ENCODE results near the gene TMEM201. TPM values are rescaled to one million over a fixed set of nuclear protein-coding genes. Genes with fewer than 3 reads are reported as not detected.
"Not testable (repeated sequence)": the region's sequence is repeated elsewhere in the genome, so short reads cannot be mapped to it uniquely, and the experiment has no call there.

Gene TMEM201
- total and polyA plus RNA-seq, 2 donors from 2014 or later: 9.1 to 13.2 TPM

GRCh38 chr1:9558271-9558945, 30.3 kb upstream of the TMEM201 start:
- H3K27me3 ChIP-seq (ENCODE audit: control insufficient read depth, insufficient read depth, low read length): no peaks in the 10 kb centered on the region
- no peak for FAIRE-seq
- no peak overlapping the region for H3K27ac ChIP-seq (ENCODE audit: low read depth in 2 of 2, low read length in 2 of 2)
- peaks cover 0 to 20% (median 4%) of the 10 kb centered on the region in 3 donors for H3K4me1 ChIP-seq (ENCODE audit: control insufficient read depth in 2 of 3, insufficient read depth in 2 of 3, low read depth in 1 of 3, low read length in 3 of 3)
- H3K4me3 ChIP-seq (ENCODE audit: low read length in 3 of 3): no peak overlapping the region
- no peaks in the 10 kb centered on the region for H3K9me3 ChIP-seq (ENCODE audit: control insufficient read depth in 2 of 3, insufficient read depth in 1 of 3, low read length in 3 of 3)
- H3K36me3 ChIP-seq (ENCODE audit: control insufficient read depth in 2 of 3, insufficient read depth in 3 of 3, low read length in 3 of 3): peaks cover 0 to 8% (median 7%) of the 10 kb centered on the region in 3 donors
- TF ChIP-seq, protein P1, sequence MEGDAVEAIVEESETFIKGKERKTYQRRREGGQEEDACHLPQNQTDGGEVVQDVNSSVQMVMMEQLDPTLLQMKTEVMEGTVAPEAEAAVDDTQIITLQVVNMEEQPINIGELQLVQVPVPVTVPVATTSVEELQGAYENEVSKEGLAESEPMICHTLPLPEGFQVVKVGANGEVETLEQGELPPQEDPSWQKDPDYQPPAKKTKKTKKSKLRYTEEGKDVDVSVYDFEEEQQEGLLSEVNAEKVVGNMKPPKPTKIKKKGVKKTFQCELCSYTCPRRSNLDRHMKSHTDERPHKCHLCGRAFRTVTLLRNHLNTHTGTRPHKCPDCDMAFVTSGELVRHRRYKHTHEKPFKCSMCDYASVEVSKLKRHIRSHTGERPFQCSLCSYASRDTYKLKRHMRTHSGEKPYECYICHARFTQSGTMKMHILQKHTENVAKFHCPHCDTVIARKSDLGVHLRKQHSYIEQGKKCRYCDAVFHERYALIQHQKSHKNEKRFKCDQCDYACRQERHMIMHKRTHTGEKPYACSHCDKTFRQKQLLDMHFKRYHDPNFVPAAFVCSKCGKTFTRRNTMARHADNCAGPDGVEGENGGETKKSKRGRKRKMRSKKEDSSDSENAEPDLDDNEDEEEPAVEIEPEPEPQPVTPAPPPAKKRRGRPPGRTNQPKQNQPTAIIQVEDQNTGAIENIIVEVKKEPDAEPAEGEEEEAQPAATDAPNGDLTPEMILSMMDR (IDR thresholded peaks at IDR 0.05; ENCODE audit: borderline replicate concordance, extremely low read depth, insufficient read depth): no peak
- peak in 1 of 5 donors; percentile 23 for DNase-seq
- intact Hi-C loops (cut with DNase I): no loop called here
- no peak overlapping the region for H3K9ac ChIP-seq (ENCODE audit: low read length in 3 of 3)

- peak overlapping the region in 1 of 2 donors; percentile 17 for H3K27ac ChIP-seq (ENCODE audit: low read depth in 2 of 2, low read length in 2 of 2)
- intact Hi-C loops (cut with DNase I): no loop called here
- DNase-seq (no peak), FAIRE-seq (no peak)
- no peak overlapping the region for H3K9ac ChIP-seq (ENCODE audit: low read length in 3 of 3)
- peaks cover 0 to 8% (median 7%) of the 10 kb centered on the region in 3 donors for H3K36me3 ChIP-seq (ENCODE audit: control insufficient read depth in 2 of 3, insufficient read depth in 3 of 3, low read length in 3 of 3)
- no peaks in the 10 kb centered on the region for H3K27me3 ChIP-seq (ENCODE audit: control insufficient read depth, insufficient read depth, low read length)
- H3K9me3 ChIP-seq (ENCODE audit: control insufficient read depth in 2 of 3, insufficient read depth in 1 of 3, low read length in 3 of 3): no peaks in the 10 kb centered on the region
- H3K4me1 ChIP-seq (ENCODE audit: control insufficient read depth in 2 of 3, insufficient read depth in 2 of 3, low read depth in 1 of 3, low read length in 3 of 3): peaks cover 0 to 20% (median 4%) of the 10 kb centered on the region in 3 donors
- no peak overlapping the region for H3K4me3 ChIP-seq (ENCODE audit: low read length in 3 of 3)
- TF ChIP-seq, protein P1 (IDR thresholded peaks at IDR 0.05; ENCODE audit: borderline replicate concordance, extremely low read depth, insufficient read depth): no peak
These were observed 29.7 kb upstream of the TMEM201 start for GRCh38 chr1:9558946-9559545.

DNA sequence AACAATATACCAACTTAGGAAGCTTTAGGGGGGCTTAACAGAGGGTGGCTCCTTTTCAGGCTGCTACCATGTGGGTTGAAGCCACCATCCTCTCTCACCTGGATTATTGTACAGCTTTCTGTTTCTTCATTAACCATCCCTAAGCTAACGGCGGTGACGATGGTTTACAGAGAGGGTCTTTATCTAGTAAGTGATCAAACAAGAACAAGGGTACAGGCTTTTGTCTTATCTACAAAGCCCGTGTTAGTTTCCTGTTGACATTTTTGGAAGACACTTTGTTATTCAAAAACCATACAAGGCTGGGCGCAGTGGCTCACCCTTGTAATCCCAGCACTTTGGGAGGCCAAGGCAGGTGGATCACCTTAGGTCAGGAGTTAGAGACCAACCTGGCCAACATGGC, 29.0 kb upstream of the TMEM201 start:
- no peak for FAIRE-seq
- H3K9me3 ChIP-seq (ENCODE audit: control insufficient read depth in 2 of 3, insufficient read depth in 1 of 3, low read length in 3 of 3): no peaks in the 10 kb centered on the region
- H3K27ac ChIP-seq (ENCODE audit: low read depth in 2 of 2, low read length in 2 of 2): peak overlapping the region; percentile 0 to 54

DNA sequence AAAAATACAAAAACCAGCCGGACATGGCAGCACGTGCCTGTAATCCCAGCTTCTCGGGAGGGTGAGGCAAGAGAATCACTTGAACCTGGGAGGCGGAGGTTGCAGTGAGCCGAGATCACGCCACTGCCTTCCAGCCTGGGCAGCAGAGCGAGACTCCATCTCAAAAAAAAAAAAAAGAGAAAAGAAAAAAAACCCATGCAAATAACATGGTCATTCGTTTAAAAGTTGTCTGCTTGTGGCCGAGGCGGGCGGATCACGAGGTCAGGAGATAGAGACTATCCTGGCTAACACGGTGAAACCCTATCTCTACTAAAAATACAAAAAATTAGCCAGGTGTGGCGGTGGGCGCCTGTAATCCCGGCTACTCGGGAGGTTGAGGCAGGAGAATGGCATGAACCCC, 28.6 kb upstream of the TMEM201 start:
- H3K9ac ChIP-seq (ENCODE audit: low read length in 3 of 3); H3K27me3 ChIP-seq (ENCODE audit: control insufficient read depth, insufficient read depth, low read length); DNase-seq; intact Hi-C loops (cut with DNase I); FAIRE-seq; H3K9me3 ChIP-seq (ENCODE audit: control insufficient read depth in 2 of 3, insufficient read depth in 1 of 3, low read length in 3 of 3); H3K4me3 ChIP-seq (ENCODE audit: low read length in 3 of 3); H3K36me3 ChIP-seq (ENCODE audit: control insufficient read depth in 2 of 3, insufficient read depth in 3 of 3, low read length in 3 of 3): not testable (repeated sequence)
- H3K27ac ChIP-seq (ENCODE audit: low read depth in 2 of 2, low read length in 2 of 2): peak overlapping the region; percentile 0 to 15
- peaks cover 0 to 20% (median 4%) of the 10 kb centered on the region in 3 donors for H3K4me1 ChIP-seq (ENCODE audit: control insufficient read depth in 2 of 3, insufficient read depth in 2 of 3, low read depth in 1 of 3, low read length in 3 of 3)

More for the DNA sequence above, 29.0 kb upstream of the TMEM201 start:
- H3K27me3 ChIP-seq (ENCODE audit: control insufficient read depth, insufficient read depth, low read length): no peaks in the 10 kb centered on the region
- peaks cover 0 to 8% (median 7%) of the 10 kb centered on the region in 3 donors for H3K36me3 ChIP-seq (ENCODE audit: control insufficient read depth in 2 of 3, insufficient read depth in 3 of 3, low read length in 3 of 3)
- H3K4me1 ChIP-seq (ENCODE audit: control insufficient read depth in 2 of 3, insufficient read depth in 2 of 3, low read depth in 1 of 3, low read length in 3 of 3): peaks cover 0 to 20% (median 4%) of the 10 kb centered on the region in 3 donors
- intact Hi-C loops (cut with DNase I): no loop called here
- TF ChIP-seq, protein P1 (IDR thresholded peaks at IDR 0.05; ENCODE audit: borderline replicate concordance, extremely low read depth, insufficient read depth): no peak
- no peak overlapping the region for H3K9ac ChIP-seq (ENCODE audit: low read length in 3 of 3)
- H3K4me3 ChIP-seq (ENCODE audit: low read length in 3 of 3): no peak overlapping the region
- DNase-seq: no peak
